ENCODE measurements around the gene GLT6D1.

Gene GLT6D1

GRCh38 chr9:135607401-135608293 is 31.7 kb downstream of the GLT6D1 start:
- no peak for DNase-seq

- DNase-seq: no peak
These were observed 32.5 kb downstream of the GLT6D1 start for GRCh38 chr9:135606885-135607259.

- no peak for DNase-seq
These were observed 34.0 kb downstream of the GLT6D1 start for GRCh38 chr9:135605238-135605781.

GRCh38 chr9:135604437-135605237 is 34.7 kb downstream of the GLT6D1 start:
- DNase-seq: no peak

DNA sequence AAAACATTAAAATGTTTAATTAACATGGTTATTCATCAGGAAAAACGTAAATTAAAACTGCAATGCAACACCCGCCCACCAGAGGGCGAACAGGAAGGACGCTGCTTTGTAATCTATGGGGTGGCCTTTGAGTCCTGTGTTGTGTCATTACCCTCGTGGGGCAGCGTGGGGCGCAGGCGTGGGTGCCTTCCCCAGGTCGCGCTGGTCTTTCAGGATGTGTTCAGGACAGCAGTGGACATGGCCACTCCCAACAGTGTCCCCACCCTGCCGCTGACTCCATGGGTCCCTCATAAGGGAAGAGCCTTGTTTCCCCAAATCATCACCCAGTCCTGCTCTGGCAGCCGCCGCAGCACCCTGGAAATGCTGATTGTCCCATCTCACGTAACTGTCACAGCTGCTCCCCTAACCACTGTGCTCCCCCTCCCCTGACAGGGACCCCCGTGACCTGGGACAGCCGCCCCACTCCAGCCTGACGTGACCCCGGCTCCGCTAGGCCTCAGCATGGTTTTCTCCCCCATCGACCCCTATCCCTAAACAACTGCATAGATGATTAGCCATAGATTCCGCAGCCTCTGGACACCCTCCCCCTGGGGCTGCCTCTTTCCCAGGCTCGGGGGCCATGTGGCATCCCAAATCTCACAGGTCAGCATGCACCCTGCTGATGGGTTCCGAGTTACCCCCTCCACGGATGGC is 36.4 kb downstream of the GLT6D1 start:
- peak; percentile 69 for DNase-seq

GRCh38 chr9:135601988-135602387 is 37.4 kb downstream of the GLT6D1 start:
- DNase-seq: no peak

DNA sequence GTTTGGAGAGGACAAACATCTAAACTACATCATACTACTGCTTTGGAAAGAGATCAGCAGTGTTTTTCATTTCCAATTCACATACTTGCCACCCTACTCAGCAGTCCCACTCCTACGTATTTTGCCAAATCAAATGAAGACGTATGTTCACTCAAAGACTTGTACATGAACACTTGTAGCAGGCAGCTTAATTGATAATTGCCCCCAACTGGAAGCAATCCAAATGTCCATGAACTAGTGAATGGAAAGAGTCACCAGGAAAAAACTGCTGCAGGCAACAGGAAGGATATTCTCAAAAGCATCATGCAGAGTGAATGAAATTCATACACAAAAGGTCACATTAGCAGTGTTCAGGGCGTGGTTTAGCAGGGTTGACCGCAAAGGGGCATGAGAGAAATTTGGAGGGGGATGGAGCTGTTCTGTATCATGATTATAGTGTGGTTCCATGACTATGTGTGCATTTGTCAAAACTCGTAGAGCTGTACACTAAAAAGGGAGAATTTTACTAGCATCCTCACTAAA is 39.0 kb downstream of the GLT6D1 start:
- DNase-seq: no peak

GRCh38 chr9:135596211-135596610 is 43.1 kb downstream of the GLT6D1 start:
- no peak for DNase-seq

- no peak for DNase-seq
These were observed 46.7 kb downstream of the GLT6D1 start for GRCh38 chr9:135592625-135593024.

DNA sequence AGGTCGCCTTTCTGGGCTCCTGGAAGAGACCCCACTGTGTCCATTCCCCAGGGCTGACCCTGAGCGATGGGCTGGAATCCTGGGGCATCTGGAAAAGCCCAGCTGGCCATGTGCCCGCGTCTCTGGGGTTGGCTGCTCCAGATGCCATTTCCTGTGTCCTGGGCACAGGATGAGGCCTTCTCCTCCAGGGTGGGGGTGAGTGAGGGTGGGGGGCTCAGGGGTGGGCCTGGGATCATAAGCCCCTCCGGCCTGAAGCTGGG is 47.1 kb downstream of the GLT6D1 start:
- DNase-seq: no peak

DNA sequence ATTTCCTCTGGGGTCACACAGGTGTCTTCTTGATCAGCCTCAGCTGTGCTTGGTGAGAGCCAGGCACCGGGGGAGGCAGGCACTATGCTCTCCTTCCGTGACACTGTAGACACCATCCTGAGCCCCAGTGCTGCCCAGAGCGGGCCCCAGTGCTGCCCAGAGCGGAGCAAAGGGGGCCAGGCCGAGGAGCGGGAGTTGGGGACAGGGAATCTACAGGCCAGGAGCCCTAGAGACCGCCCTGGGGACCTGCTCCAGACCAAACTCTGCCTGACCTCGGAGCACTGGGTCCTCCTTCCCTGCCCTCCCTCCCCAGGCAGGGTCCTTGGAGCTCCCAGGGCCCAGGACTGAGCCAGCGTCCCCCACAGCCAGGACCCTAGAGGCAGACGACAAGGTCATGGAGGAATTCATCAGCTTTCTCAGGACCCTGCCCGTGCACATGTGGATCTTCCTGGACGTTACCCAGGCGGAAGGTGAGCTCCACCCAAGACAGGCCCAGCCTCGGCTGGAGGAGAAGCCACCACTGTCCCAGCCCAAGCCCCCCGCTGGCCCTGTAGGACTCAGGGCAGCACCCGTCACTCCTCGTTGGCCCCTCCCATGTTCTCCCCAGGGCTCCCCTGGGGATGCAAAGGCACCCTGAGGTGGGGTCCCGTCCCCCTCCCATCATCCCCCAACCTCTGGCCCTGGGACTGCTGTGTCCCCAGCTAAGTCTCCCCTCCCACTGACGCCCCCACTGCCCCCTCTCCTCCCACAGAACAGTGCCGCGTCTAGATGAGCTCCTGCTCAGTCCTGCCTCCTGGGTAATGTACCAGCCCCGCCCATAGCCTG is 47.6 kb downstream of the GLT6D1 start:
- DNase-seq: no peak

DNA sequence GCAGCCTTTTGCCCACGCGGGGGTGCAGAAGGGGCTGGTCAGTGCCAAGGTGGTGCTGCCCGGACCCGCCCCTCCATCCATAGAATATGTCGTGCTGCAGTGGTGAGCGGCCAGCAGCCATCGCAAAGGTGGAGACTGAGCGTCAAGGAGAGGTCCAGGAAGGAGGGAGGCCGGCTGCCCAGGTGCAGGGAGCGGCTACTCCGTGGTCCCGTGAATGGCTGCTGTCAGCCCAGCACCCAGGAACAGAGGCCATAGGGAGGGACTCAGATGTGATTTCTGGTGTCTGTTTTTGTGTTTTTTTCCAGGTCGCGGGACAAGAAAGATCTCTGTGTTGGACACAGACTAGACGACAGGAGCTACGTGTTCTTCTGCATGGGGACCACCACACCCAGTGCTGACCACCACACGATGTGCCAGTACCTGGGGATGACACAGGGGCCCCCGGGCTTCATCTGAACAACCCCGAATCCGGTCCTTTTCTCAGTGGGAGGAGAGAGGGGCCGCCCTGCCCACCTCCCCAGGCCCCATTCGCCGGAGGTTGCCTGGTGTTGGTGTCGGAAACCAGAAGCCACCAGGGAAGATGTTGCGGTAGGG is 48.8 kb downstream of the GLT6D1 start:
- no peak for DNase-seq

DNA sequence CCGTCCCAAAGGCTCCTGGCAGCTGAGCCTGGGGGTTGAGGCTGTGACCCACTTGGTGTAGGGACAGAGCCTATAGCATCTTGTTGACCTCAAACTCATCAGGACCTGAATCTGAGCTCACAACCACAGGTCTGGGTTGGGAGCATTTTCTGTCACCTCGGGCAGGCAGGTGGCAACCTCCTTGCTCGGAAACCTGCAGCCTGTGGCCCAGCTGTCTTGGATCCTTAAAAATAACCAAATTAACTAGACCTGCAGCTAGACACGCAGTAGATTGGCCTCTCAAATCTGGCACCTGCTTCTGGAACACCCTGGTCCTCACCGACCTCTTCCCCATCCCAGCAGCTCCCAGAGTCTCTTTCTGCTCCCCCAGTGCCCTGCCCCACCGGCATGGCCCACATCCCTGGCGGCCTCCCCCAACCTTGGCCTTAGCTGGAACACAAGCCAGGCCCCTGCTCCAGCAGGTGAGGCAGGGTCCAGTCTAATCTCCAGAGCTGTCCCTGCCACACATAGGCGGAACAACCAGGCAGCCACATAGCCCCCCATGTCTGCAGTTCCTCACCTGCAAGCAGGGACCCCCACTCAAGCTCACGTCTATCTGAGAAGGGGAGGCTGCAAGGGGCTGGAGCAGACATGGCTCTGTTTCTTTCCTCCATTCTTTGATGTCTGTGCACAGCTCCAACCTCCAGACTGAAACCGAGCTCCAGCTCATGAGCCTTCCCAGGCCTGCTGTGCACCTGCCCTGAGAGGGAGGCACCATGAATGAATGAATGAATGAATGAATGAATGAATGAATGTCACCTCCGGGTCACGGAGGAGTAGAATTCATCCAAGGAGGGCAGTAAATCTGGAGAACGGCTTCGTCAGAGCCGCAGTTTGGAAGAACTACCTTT is 49.5 kb downstream of the GLT6D1 start:
- DNase-seq: no peak

- DNase-seq: no peak
These were observed 50.3 kb downstream of the GLT6D1 start for GRCh38 chr9:135588886-135589595.

GRCh38 chr9:135588371-135588770 is 51.0 kb downstream of the GLT6D1 start:
- DNase-seq: no peak

DNA sequence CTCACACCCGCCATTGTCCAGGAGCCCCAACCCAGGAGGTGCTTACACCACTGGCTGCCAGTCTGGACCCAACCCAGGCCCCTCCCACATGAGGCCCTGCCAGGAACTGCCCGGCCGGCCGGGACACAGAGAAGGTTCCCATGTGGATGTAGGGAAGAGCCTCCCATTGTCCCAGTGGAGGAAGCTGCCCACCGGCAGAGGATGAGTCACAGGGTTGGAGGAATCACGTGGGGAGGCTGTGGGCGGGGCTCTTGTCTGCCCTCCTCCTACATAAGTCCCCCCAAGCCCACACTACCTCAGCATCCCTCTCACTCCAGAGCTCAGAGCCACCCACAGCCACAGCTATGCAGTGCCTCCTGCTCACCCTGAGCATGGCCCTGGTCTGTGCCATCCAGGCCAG is 51.7 kb downstream of the GLT6D1 start:
- DNase-seq: no peak

GRCh38 chr9:135586601-135587109 is 52.7 kb downstream of the GLT6D1 start:
- DNase-seq: no peak

GRCh38 chr9:135584934-135585333 is 54.4 kb downstream of the GLT6D1 start:
- DNase-seq: no peak

GRCh38 chr9:135584371-135584770 is 55.0 kb downstream of the GLT6D1 start:
- DNase-seq: no peak

GRCh38 chr9:135583688-135584011 is 55.7 kb downstream of the GLT6D1 start:
- DNase-seq: no peak
